Fibroblast of skin of right biceps (primary cell): ENCODE results near the gene CELSR1.
"Not testable (repeated sequence)": the region's sequence is repeated elsewhere in the genome, so short reads cannot be mapped to it uniquely, and the experiment has no call there.

Experiments
- DNase-seq: peaks from one replicate; pipeline ENCODE4 v3.0.0-alpha.2; 2013

CELSR1 gene

GRCh38 chr22:46509416-46510089 is 27.9 kb downstream of the CELSR1 start:
- DNase-seq = no peak

- peak; percentile 26 for DNase-seq
These were observed 28.9 kb downstream of the CELSR1 start for GRCh38 chr22:46508491-46508999.

GRCh38 chr22:46507451-46508425 is 29.7 kb downstream of the CELSR1 start:
- no peak for DNase-seq

GRCh38 chr22:46504584-46504983 is 32.8 kb downstream of the CELSR1 start:
- no peak for DNase-seq

- no peak for DNase-seq
These were observed 34.8 kb downstream of the CELSR1 start for GRCh38 chr22:46502440-46503175.

- peak; percentile 81 for DNase-seq
These were observed 35.7 kb downstream of the CELSR1 start for GRCh38 chr22:46501701-46502100.

GRCh38 chr22:46501265-46501664 is 36.2 kb downstream of the CELSR1 start:
- DNase-seq = not testable (repeated sequence)

- DNase-seq = peak; percentile 18
These were observed 37.2 kb downstream of the CELSR1 start for GRCh38 chr22:46500201-46500600.

- no peak for DNase-seq
These were observed 37.6 kb downstream of the CELSR1 start for GRCh38 chr22:46499805-46500189.

GRCh38 chr22:46491946-46492345 is 45.5 kb downstream of the CELSR1 start:
- DNase-seq = no peak

GRCh38 chr22:46490538-46490937 is 46.9 kb downstream of the CELSR1 start:
- no peak for DNase-seq

- DNase-seq = no peak
These were observed 50.3 kb downstream of the CELSR1 start for GRCh38 chr22:46486996-46487717.

GRCh38 chr22:46484861-46485595 is 52.4 kb downstream of the CELSR1 start:
- DNase-seq = no peak

GRCh38 chr22:46484156-46484860 is 53.1 kb downstream of the CELSR1 start:
- DNase-seq = no peak

- DNase-seq = no peak
These were observed 54.1 kb downstream of the CELSR1 start for GRCh38 chr22:46483353-46483752.

GRCh38 chr22:46482056-46482675 is 55.3 kb downstream of the CELSR1 start:
- DNase-seq = no peak

- DNase-seq = no peak
These were observed 56.0 kb downstream of the CELSR1 start for GRCh38 chr22:46481386-46481785.

- DNase-seq = no peak
These were observed 57.0 kb downstream of the CELSR1 start for GRCh38 chr22:46480396-46480795.

- no peak for DNase-seq
These were observed 58.4 kb downstream of the CELSR1 start for GRCh38 chr22:46479046-46479445.

- DNase-seq = no peak
These were observed 59.3 kb downstream of the CELSR1 start for GRCh38 chr22:46478083-46478551.
